ENCODE results near the gene CFAP99. TPM values are rescaled to one million over a fixed set of nuclear protein-coding genes. Genes with fewer than 3 reads are reported as not detected.
A peak's percentile ranks its signal among the peaks of the same experiment; 100 is the strongest.

CFAP99 gene
- polyA plus RNA-seq, 1 experiment = not detected

DNA sequence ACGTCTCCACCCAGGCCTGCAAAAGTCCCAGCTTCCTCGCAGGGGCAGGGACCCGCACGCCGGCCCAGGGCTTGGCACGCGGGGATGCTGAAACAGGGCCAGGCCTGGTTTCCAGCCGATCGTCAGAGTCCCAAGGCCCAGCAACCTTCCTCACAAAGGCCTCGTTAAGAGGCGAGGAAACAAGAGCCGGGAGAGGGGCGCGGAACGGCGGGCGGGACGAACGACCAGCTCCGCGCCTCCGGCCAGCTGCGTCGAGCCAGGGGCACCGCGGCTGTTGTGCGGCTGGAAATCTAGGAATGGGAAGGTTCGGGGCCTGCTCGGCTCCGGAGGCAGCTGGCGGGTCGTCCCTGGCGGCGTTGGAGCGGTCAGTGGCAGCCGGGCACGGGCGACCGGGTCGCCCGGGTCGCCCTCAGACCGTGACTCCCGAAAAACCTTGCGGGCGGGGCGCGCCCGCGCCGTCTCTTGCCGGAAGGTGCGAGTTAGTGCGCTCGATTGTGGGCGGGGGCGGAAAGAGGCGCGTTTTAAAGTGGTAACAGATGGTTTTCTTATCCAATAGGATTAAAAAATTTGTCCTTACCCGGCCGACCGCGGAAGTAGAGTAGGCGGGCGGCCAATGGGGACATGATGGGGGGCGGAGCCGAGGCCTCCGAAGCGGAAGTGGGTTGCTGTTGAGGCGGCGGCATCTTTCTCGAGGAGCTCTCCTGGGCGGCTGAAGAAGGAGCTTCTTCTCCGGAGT, 49.9 kb downstream of the CFAP99 start, which contains the start of gene RNF4:
RNF4 (plus strand) TSS at position 651 of the 736 bp plus-strand sequence. CDS start 21,388 bp downstream, outside the sequence.
- no peaks in the 10 kb centered on the region for H3K27me3 ChIP-seq (ENCODE audit: control insufficient read depth, insufficient read depth, low read length)
- CTCF ChIA-PET = interaction anchor here (0.6 to 2.2 kb wide), 6 partner anchors 27 to 312 kb away, joined by 3 to 14 read pairs (median 3); no protein-coding TSS in a partner anchor
- peaks cover 1% of the 10 kb centered on the region; the same call in 1 of the 2 replicates for H3K36me3 ChIP-seq (ENCODE audit: control insufficient read depth, insufficient read depth, low read length)
- H3K4me3 ChIP-seq (ENCODE audit: low read depth, low read length) = peak within 1 kb of the TSS; percentile 88
- DNase-seq (ENCODE audit: low read depth) = peak; percentile 84
- POLR2A ChIA-PET = interaction anchor here (0.5 to 0.6 kb wide), 2 partner anchors 19 to 76 kb away, joined by 3 read pairs; no protein-coding TSS in a partner anchor
- TF ChIP-seq, protein P1, sequence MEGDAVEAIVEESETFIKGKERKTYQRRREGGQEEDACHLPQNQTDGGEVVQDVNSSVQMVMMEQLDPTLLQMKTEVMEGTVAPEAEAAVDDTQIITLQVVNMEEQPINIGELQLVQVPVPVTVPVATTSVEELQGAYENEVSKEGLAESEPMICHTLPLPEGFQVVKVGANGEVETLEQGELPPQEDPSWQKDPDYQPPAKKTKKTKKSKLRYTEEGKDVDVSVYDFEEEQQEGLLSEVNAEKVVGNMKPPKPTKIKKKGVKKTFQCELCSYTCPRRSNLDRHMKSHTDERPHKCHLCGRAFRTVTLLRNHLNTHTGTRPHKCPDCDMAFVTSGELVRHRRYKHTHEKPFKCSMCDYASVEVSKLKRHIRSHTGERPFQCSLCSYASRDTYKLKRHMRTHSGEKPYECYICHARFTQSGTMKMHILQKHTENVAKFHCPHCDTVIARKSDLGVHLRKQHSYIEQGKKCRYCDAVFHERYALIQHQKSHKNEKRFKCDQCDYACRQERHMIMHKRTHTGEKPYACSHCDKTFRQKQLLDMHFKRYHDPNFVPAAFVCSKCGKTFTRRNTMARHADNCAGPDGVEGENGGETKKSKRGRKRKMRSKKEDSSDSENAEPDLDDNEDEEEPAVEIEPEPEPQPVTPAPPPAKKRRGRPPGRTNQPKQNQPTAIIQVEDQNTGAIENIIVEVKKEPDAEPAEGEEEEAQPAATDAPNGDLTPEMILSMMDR (IDR thresholded peaks at IDR 0.05; ENCODE audit: insufficient read depth, low read depth, low read length) = no peak

DNA sequence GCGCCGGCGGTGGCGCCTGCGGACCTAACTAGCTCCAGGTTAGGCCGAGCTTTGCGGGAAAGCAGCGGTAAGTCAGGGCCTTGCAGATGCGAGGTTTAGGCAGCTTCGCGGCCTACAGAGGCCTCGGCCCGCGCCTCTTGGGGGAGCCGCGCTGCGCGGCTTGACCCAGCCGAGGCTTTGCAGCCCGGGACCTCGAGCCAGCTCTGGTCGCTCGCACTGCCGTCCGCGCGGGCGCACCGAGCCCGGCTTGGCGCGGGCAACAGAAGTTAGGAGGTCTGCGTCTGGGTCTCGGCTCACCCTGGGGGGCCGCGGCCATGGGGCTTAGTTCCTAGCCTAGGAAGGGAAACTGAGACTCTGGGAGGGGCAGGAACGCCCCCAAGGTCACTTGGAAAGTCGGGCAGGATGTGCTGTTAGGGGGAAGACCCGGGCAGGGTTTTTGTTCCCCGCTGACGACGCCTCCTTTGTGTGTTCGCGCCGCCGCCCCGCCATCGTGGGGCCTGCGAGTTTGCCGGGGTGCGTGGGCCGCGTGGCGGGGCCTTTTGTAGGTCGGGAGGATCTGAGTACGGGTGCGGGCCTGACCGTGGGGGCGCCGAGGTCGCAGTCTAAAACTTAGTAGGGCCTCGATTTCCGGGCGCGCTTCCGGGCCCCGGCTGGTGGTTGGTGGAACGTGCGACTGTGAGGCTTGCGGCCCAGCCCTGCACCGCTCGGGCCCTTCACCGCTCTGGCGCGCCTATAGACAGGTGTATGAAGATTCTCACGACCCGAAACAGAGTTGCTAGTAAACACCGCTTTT, 50.6 kb downstream of the CFAP99 start:
- TF ChIP-seq, protein P1 (IDR thresholded peaks at IDR 0.05; ENCODE audit: insufficient read depth, low read depth, low read length) = no peak
- ChIA-PET CTCF (interaction anchor here (0.6 to 2.2 kb wide), 4 partner anchors 226 to 311 kb away, joined by 3 to 14 read pairs (median 4); no protein-coding TSS in a partner anchor), POLR2A (interaction anchor here (0.5 to 0.6 kb wide), 2 partner anchors 19 to 77 kb away, joined by 3 read pairs; no protein-coding TSS in a partner anchor)
- no peak for DNase-seq (ENCODE audit: low read depth)
- peaks cover 1% of the 10 kb centered on the region; the same call in 1 of the 2 replicates for H3K36me3 ChIP-seq (ENCODE audit: control insufficient read depth, insufficient read depth, low read length)
- peak overlapping the region; percentile 88 for H3K4me3 ChIP-seq (ENCODE audit: low read depth, low read length)
- H3K27me3 ChIP-seq (ENCODE audit: control insufficient read depth, insufficient read depth, low read length) = no peaks in the 10 kb centered on the region

DNA sequence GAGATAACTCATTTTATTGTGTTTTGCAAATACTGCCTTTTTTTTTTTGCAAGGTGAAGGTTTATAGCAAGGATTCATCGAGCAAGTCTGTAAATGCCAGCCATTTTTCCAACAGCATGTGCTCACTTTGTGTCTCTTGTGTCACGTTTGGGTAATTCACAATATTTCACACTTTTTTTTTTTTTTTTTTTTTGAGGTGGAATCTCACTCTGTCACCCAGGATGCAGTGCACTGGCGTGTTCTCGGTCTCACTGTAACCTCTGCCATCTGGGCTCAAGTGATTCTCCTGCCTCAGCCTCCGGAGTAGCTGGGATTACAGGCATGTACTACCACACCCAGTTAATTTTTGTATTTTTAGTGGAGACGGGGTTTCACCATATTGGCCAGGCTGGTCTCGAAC, 52.0 kb downstream of the CFAP99 start:
- Histone ChIP-seq H3K4me3 (ENCODE audit: low read depth, low read length) (no peak overlapping the region), H3K27me3 (ENCODE audit: control insufficient read depth, insufficient read depth, low read length) (no peaks in the 10 kb centered on the region), H3K36me3 (ENCODE audit: control insufficient read depth, insufficient read depth, low read length) (peaks cover 1% of the 10 kb centered on the region; the same call in 1 of the 2 replicates)
- DNase-seq (ENCODE audit: low read depth) = no peak
- ChIA-PET POLR2A (no interaction called here), CTCF (no interaction called here)
- TF ChIP-seq, protein P1 (IDR thresholded peaks at IDR 0.05; ENCODE audit: insufficient read depth, low read depth, low read length) = no peak

DNA sequence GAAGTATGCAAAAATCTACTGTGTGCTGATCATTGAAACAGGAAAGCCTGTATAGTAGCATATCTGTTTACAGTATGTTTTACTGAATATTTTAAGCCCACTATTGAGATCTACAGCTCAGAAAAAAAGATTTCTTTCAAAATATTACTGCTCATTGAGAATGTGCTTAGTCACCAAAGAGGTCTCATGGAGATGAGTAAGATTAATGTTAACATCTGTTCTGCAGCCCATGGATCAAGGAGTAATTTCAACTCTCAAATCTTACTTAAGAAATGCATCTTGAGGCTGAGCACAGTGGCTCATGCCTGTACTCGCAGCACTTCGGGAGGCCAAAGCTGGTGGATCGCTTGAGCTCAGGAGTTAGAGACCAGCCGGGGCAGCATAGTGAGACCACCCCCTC, 53.4 kb downstream of the CFAP99 start:
- POLR2A ChIA-PET = no interaction called here
- Histone ChIP-seq H3K4me3 (ENCODE audit: low read depth, low read length) (no peak overlapping the region), H3K36me3 (ENCODE audit: control insufficient read depth, insufficient read depth, low read length) (peaks cover 1% of the 10 kb centered on the region; the same call in 1 of the 2 replicates), H3K27me3 (ENCODE audit: control insufficient read depth, insufficient read depth, low read length) (no peaks in the 10 kb centered on the region)
- no peak for DNase-seq (ENCODE audit: low read depth)
- CTCF ChIA-PET = interaction anchor here (0.8 kb wide), 1 partner anchor 12 kb away, joined by 3 read pairs; no protein-coding TSS in a partner anchor
- TF ChIP-seq, protein P1 (IDR thresholded peaks at IDR 0.05; ENCODE audit: insufficient read depth, low read depth, low read length) = no peak

DNA sequence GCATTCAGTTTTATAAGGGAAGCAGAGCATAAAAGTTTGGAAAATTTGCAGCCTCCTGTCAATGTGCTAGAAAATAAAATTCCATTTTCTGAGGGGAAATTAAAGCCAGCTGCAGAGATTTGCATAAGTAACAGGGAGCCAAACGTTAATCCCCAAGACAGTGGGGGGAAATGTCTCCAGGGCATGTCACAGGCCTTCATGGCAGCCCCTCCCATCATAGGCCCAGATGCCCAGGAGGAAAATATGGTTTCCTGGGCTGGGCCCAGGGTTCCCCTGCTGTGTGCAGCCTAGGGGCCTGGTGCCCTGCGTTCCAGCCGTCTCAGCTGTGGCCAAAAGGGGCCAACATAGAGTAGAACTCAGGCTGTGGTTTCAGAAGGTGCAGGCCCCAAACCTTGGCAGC, 59.5 kb downstream of the CFAP99 start:
- no peaks in the 10 kb centered on the region for H3K36me3 ChIP-seq (ENCODE audit: control insufficient read depth, insufficient read depth, low read length)
- H3K4me3 ChIP-seq (ENCODE audit: low read depth, low read length) = no peak overlapping the region
- no peaks in the 10 kb centered on the region for H3K27me3 ChIP-seq (ENCODE audit: control insufficient read depth, insufficient read depth, low read length)
- TF ChIP-seq, protein P1 (IDR thresholded peaks at IDR 0.05; ENCODE audit: insufficient read depth, low read depth, low read length) = no peak
- CTCF ChIA-PET = no interaction called here
- POLR2A ChIA-PET = no interaction called here
- DNase-seq (ENCODE audit: low read depth) = no peak
